GM18870 (cell line): ENCODE results near the gene ASTL.
"Not testable (repeated sequence)": the region's sequence is repeated elsewhere in the genome, so short reads cannot be mapped to it uniquely, and the experiment has no call there.

Experiments
- ATAC-seq: cut with Tn5 transposase; IDR thresholded peaks from one replicate; pipeline ENCODE4 v1.9.1; 2021; ENCODE audit warnings: moderate library complexity; ENCODE audit not compliant: unreplicated experiment

The ASTL gene

DNA sequence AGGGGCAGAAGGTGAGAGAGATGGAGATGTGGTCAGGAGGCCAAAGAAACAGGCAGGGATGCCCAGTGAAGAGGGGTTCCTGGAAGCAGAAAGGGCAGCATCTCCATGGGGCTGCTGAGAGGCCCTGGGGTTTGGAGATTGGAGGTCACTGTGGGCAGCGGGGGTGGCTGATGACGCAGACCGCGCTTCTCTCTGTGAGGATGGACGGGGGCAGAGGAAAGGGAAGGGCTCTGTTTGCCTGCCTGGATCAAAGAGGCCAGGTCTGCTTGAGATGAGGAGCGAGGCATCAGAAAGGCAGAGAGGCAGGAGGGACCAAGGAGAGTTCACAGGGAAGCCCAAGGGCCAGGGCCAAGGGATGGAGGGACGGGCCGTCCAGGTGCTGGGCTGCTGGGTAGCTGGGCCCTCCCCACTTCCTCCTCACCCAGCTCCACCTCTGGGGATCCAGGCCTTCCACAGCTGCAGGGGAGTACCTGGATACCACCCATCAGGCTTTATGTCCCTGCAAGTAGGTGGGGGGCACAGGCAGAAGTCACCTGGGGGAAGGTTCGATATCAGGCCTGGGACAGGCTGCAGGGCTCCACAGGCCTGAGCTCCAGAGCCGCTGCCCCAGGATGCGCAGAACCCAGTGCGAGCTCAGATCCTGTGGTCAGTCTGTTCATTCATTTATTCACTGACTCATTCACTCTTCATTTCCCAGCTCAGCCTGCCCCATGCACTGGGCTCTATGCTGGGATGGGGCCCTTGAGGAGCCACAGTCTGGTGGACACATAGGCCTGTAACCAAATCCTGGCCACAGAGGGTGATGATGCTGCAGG lies 52.6 kb downstream of the ASTL start:
- no peak for ATAC-seq

DNA sequence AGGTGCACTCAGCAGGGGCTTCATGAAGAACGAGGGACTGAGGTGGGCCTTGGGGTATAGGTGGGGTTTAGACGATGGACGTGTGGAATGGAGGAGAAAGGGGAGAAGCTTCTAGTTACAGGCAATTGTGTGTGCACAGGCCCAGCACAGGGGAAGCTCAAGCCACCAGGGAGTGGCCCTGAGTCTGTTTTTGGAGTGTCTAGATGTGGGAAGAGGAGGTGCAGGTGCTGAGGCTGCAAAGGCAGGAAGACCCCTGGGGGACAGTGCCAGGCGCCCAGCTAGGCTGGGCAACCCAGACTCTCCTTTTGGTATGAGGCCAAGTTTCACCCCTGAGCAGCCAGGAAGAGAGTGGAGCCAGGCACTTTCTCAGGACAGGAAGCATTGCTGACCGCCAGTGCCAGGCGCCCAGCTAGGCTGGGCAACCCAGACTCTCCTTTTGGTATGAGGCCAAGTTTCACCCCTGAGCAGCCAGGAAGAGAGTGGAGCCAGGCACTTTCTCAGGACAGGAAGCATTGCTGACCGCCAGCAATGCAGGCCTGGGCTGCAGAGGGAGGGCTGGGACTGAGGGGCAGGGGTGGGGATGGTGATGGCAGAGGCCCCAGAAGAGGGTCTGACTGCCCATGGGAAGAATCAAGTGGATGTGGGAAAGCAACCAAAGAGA lies 53.3 kb downstream of the ASTL start:
- not testable (repeated sequence) for ATAC-seq

DNA sequence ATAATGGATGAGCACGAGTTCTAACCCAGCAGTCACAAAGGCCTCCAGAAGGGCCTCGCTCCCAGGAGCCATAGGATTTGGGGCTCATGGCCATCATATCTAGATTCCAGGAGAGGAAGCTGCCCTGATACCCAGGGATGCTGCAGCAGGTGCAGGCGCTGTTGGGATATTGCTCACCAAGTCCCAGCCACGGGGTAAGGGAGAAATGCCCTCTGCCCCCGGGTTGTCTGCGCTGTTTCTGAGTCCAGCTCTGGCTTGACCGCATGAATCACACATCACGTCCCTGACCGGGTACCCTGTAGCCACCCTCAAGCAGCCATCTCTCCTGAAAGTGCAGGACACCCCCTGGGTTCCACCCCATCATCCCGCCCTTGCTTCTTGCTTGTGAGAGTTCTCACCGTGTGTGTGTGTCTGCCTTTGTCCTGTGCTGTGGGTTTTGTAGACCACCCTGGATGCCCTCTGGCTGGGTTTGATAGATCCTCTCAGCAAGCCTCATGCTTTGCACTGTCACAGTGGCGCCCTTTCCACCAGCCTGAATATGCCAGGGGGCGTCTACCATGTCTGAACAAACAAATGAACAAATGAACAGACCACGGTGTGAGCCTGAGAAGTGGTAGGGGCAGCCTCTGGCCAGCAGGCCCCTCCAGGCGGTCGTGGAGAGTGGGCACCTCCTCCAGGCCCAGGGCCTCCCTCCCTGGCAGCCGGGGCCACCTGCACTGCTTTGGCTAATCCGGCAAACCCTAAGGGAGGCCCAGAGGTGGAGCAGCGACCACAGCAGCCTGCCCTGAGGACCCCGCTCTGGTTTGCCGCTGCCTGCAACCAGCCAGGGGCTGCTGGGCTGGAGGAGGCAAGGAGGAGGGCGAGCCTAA lies 54.1 kb downstream of the ASTL start:
- ATAC-seq: no peak

GRCh38 chr2:96083064-96083939 lies 55.0 kb downstream of the ASTL start:
- no peak for ATAC-seq

DNA sequence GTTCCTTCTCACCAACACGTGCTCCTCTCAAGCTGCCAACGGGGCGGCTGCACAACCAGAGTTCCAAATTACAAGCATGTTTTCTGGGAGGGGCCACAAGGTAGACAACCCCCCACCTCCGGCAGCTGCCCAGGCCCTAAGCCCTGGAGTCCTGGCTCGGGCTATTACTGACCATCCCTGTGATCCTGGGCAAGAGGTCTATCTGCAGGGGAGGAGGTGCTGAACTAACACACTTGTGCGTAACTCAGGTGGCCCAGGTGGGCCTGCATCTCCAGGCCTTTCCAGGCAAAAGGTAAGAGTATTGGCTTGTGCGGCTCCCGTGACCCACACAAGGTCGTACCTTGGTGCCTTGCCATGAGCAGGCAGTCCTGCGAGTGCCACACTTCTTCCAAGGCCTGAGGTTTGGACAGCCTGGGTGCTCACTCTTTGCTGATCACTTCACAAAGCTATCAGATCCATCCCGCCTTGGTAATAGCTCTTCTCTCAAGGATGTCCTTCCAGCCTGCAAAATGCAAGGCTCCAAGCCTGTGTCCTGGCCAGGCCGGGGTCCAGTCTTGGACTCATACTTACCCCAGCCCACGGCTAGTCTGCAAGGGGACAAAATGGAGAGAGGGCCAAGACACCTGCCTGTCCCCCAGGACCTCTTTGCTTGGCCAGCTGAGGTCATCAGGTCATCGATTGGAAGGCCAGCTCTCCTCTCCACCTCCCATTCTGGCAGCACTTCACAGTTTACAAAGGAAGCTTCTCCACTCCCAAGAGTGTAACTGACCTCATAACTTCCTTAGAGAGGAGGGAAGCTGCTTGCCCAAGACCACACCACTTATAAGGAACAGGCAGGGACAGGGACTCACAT lies 55.9 kb downstream of the ASTL start:
- no peak for ATAC-seq

GRCh38 chr2:96081042-96081441 lies 57.3 kb downstream of the ASTL start:
- ATAC-seq: no peak

DNA sequence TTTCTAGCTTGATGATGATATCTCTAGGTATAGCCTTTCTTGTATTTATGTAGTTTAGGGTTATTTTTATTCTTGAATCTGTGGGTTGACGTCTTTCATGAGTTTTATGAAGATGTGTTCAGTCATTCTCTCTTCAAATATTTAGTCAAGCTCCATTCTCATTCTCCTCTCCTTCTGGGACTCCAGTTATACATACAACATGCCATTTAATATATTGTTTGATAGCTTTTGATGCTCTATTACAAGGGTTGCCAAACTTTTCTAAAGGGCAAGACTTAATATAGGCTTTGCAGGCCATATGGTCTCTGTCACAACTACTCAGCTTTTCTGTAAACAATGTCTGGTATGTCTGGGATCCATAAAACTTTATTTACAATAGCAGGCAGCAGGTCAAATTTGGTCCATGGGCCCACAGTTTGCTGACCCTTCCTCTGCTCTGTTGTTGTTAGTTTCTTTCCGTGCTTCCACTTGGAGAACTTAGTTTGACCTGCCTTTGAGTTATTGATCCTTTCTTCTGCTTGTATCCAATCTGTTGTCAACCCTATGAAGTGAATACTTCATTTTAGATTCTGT lies 63.0 kb downstream of the ASTL start:
- ATAC-seq: no peak

DNA sequence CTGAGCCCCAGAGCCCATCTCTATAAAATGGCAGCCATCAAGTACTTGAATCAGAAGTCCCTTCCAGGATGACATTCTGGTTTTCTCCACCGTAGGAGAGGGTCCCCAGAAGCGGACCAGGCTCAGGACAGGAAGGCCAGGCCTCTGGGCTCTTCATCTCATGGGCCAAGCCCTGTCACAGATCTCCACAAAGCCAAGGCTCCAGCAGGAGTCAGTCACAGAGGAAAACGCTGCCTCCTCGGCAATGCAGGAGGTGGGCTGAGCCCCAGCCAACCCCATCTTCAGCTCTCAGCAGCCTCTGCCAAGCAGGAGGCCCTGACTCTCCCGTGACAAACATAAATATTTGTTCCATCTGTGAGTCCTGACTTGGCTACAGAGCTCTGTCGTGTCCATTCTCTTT lies 64.1 kb downstream of the ASTL start:
- no peak for ATAC-seq

- no peak for ATAC-seq
Observed at GRCh38 chr2:96073170-96073775, 65.0 kb downstream of the ASTL start.
